GM12875 (cell line): ENCODE measurements around the gene RNF223.

Experiments
- H3K4me3 ChIP-seq: one replicate; pipeline ENCODE4 v1.5.1; 2011; ENCODE audit warnings: low read depth, low read length, control low read depth
- CTCF ChIP-seq: IDR thresholded peaks from 2 replicates; pipeline ENCODE4 v1.5.1; 2011; ENCODE audit warnings: low read depth, mild to moderate bottlenecking, control low read depth, inconsistent platforms, low read length, moderate library complexity, borderline replicate concordance; ENCODE audit not compliant: insufficient read depth

Gene RNF223

GRCh38 chr1:1073743-1074587 lies at the start of gene RNF223:
Gene RNF223 (minus strand): TSS chr1:1074306. CDS start chr1:1072566, 1,740 bp downstream.
- no peak within 1 kb of the TSS for H3K4me3 ChIP-seq

GRCh38 chr1:1122981-1123480 lies 48.9 kb upstream of the RNF223 start:
- H3K4me3 ChIP-seq: no peak overlapping the region
- TF ChIP-seq CTCF: no peak

More at GRCh38 chr1:1073743-1074587, at the start of gene RNF223:
- no peak for TF ChIP-seq CTCF

GRCh38 chr1:1122078-1122811 lies 48.1 kb upstream of the RNF223 start:
- peak; percentile 94 for TF ChIP-seq CTCF
- H3K4me3 ChIP-seq: no peak overlapping the region

GRCh38 chr1:1121611-1122077 lies 47.5 kb upstream of the RNF223 start:
- no peak overlapping the region for H3K4me3 ChIP-seq
- TF ChIP-seq CTCF: no peak

GRCh38 chr1:1120866-1121591 lies 46.9 kb upstream of the RNF223 start:
- H3K4me3 ChIP-seq: no peak overlapping the region
- no peak for TF ChIP-seq CTCF

GRCh38 chr1:1120096-1120495 lies 46.0 kb upstream of the RNF223 start:
- H3K4me3 ChIP-seq: no peak overlapping the region
- no peak for TF ChIP-seq CTCF
